Smooth muscle cell (in vitro differentiated cells): ENCODE measurements around the gene ADAM23. TPM values are rescaled to one million over a fixed set of nuclear protein-coding genes. Genes with fewer than 3 reads are reported as not detected.
"Not testable (repeated sequence)": the region's sequence is repeated elsewhere in the genome, so short reads cannot be mapped to it uniquely, and the experiment has no call there.

Source experiments
- DNase-seq: peaks from one replicate; lab custom pipeline; 2025; ENCODE audit not compliant: unreplicated experiment; lab: John Stamatoyannopoulos, UW
- H2AFZ ChIP-seq: fragments of 200-600 bp; sonication (generic); 2 replicates; pipeline ENCODE4 v1.6.0; 2016; ENCODE audit warnings: antibody characterized with exemption, low read depth, mild to moderate bottlenecking
- H3F3A ChIP-seq: fragments of 200-600 bp; sonication (generic); 2 replicates; pipeline ENCODE4 v1.6.0; 2017; ENCODE audit warnings: antibody characterized with exemption, low read depth
- H3K27ac ChIP-seq: fragments of 200-600 bp; sonication (generic); 2 replicates; pipeline ENCODE4 v1.5.1; 2016; ENCODE audit warnings: low read depth, mild to moderate bottlenecking
- H3K27me3 ChIP-seq: fragments of 200-600 bp; sonication (generic); 2 replicates; pipeline ENCODE4 v1.6.1; 2016; ENCODE audit warnings: low read depth, mild to moderate bottlenecking
- H3K36me3 ChIP-seq: fragments of 200-600 bp; sonication (generic); 2 replicates; pipeline ENCODE4 v1.5.1; 2016; ENCODE audit warnings: low read depth
- H3K4me1 ChIP-seq: fragments of 200-600 bp; sonication (generic); 2 replicates; pipeline ENCODE4 v1.5.1; 2016; ENCODE audit warnings: low read depth
- H3K4me2 ChIP-seq: fragments of 200-600 bp; sonication (generic); 2 replicates; pipeline ENCODE4 v1.6.0; 2016; ENCODE audit warnings: mild to moderate bottlenecking
- H3K4me3 ChIP-seq: fragments of 200-600 bp; sonication (generic); 2 replicates; pipeline ENCODE4 v1.5.1; 2016; ENCODE audit warnings: mild to moderate bottlenecking
- H3K79me2 ChIP-seq: fragments of 200-600 bp; sonication (generic); 2 replicates; pipeline ENCODE4 v1.6.0; 2016; ENCODE audit warnings: low read depth, mild to moderate bottlenecking
- H3K9ac ChIP-seq: fragments of 200-600 bp; sonication (generic); 2 replicates; pipeline ENCODE4 v1.6.0; 2016; ENCODE audit warnings: low read depth
- H3K9me3 ChIP-seq: fragments of 200-600 bp; sonication (generic); replicated peaks from 2 replicates; pipeline ENCODE4 v1.5.1; 2016; ENCODE audit warnings: low read depth
- H4K20me1 ChIP-seq: fragments of 200-600 bp; sonication (generic); 2 replicates; pipeline ENCODE4 v1.6.0; 2016; ENCODE audit warnings: low read depth
- WGBS: methylation state at CpG from one replicate; pipeline ENCODE4 v1.1.7; 2016; ENCODE audit warnings: low lambda C conversion rate; 5-methylcytosine and 5-hydroxymethylcytosine counted together
- polyA plus RNA-seq: library from polyadenylated mRNA; unstranded; fragments of >200 nt; fragmentation: Nextera tagmentation; extraction: Ambion mirVana; gene quantifications from 2 replicates; pipeline ENCODE4 v1.2.1, GENCODE V29; 2016
- total RNA-seq: library from RNA; depleted of rRNA; stranded (reverse); fragments of >200 nt; gene quantifications from 2 replicates; pipeline ENCODE4 v1.2.3, GENCODE V29; 2014
- TF ChIP-seq, protein P1 (sequence below): fragments of 200-600 bp; sonication (generic); IDR thresholded peaks from 2 replicates; pipeline ENCODE4 v1.5.1; 2017; ENCODE audit warnings: borderline replicate concordance, mild to moderate bottlenecking, antibody characterized with exemption; ENCODE audit not compliant: insufficient read depth, poor library complexity, severe bottlenecking

Gene ADAM23
- total RNA-seq (4.8 and 7.0 TPM in 2 replicates), polyA plus RNA-seq (11.9 and 18.2 TPM in 2 replicates)

- Histone ChIP-seq H3K27me3 (peaks cover 33% of the 10 kb centered on the region), H3K9me3 (no peaks in the 10 kb centered on the region), H3K9ac (no peak within 1 kb of the TSS), H3K27ac (no peak within 1 kb of the TSS), H3K4me1 (peaks cover 22% of the 10 kb centered on the region), H3K79me2 (no peaks in the 10 kb centered on the region), H4K20me1 (no peaks in the 10 kb centered on the region), H3F3A (no peaks in the 10 kb centered on the region), H3K4me3 (peak within 1 kb of the TSS; percentile 52), H3K4me2 (peak within 1 kb of the TSS; percentile 88), H2AFZ (peak within 1 kb of the TSS; percentile 77), H3K36me3 (no peaks in the 10 kb centered on the region)
- peak; percentile 57 for DNase-seq
- TF ChIP-seq, protein P1, sequence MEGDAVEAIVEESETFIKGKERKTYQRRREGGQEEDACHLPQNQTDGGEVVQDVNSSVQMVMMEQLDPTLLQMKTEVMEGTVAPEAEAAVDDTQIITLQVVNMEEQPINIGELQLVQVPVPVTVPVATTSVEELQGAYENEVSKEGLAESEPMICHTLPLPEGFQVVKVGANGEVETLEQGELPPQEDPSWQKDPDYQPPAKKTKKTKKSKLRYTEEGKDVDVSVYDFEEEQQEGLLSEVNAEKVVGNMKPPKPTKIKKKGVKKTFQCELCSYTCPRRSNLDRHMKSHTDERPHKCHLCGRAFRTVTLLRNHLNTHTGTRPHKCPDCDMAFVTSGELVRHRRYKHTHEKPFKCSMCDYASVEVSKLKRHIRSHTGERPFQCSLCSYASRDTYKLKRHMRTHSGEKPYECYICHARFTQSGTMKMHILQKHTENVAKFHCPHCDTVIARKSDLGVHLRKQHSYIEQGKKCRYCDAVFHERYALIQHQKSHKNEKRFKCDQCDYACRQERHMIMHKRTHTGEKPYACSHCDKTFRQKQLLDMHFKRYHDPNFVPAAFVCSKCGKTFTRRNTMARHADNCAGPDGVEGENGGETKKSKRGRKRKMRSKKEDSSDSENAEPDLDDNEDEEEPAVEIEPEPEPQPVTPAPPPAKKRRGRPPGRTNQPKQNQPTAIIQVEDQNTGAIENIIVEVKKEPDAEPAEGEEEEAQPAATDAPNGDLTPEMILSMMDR = no peak
- WGBS = 3% methylated on average over 51 of the region's 81 CpGs
These were observed at the start of gene ADAM23 for GRCh38 chr2:206442833-206443734. TSS of gene ADAM23 (plus strand) at chr2:206443532. CDS start at chr2:206443867, 335 bp downstream.

GRCh38 chr2:206396211-206396610 lies 47.1 kb upstream of the ADAM23 start:
- Histone ChIP-seq H3K79me2 (no peaks in the 10 kb centered on the region), H3K4me3 (no peak overlapping the region), H3F3A (no peaks in the 10 kb centered on the region), H3K9me3 (no peaks in the 10 kb centered on the region), H4K20me1 (no peaks in the 10 kb centered on the region), H3K9ac (no peak overlapping the region), H3K4me2 (no peak overlapping the region), H3K27ac (no peak overlapping the region), H3K4me1 (no peaks in the 10 kb centered on the region), H2AFZ (no peak overlapping the region), H3K27me3 (no peaks in the 10 kb centered on the region), H3K36me3 (no peaks in the 10 kb centered on the region)
- WGBS = 78% methylated on average over 7 of the region's 7 CpGs
- no peak for DNase-seq
- TF ChIP-seq, protein P1 = no peak

DNA sequence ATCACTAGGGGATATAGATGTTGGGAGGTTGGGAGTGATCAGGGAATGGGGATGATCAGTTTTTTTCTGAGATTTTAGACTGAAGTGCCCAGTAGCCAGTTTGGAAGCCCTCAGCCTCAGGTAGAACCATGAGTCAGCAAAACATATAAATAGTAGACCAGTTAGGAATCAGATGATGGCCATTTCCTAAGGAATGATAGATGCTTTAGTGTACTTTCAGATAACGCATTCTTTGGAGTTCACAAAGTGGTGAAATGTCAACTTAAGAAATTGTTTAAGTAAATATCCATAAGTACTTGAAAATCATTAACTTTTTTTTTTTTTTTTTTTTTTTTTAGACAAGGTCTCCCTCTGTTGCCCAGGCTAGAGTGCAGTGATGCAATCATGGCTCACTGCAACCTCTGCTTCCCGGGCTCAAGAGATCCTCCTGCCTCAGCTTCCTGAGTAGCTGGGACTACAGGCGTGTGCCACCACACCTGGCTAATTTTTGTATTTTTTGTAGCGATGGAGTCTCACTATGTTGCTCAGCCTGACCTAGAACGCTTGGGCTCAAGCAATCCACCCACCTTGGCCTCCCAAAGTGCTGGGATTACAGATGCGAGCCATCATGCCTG lies 40.3 kb upstream of the ADAM23 start:
- not testable (repeated sequence) for H3K27ac ChIP-seq, DNase-seq, H3K4me1 ChIP-seq, H3K4me2 ChIP-seq, H3K79me2 ChIP-seq, H4K20me1 ChIP-seq, H3K9me3 ChIP-seq, H3K27me3 ChIP-seq, H3F3A ChIP-seq, H3K4me3 ChIP-seq, H2AFZ ChIP-seq, H3K9ac ChIP-seq, H3K36me3 ChIP-seq
- 94% methylated on average over 6 of the region's 6 CpGs for WGBS

- 89% methylated on average over 11 of the region's 11 CpGs for WGBS
- no peak overlapping the region for H2AFZ ChIP-seq
- no peak for DNase-seq
- TF ChIP-seq, protein P1 = no peak
- H3K79me2 ChIP-seq = no peaks in the 10 kb centered on the region
- H3K27me3 ChIP-seq = no peaks in the 10 kb centered on the region
- H3K36me3 ChIP-seq = no peaks in the 10 kb centered on the region
- H3K4me1 ChIP-seq = no peaks in the 10 kb centered on the region
- H3K9ac ChIP-seq = no peak overlapping the region
- no peaks in the 10 kb centered on the region for H3K9me3 ChIP-seq
- no peak overlapping the region for H3K27ac ChIP-seq
- H3K4me2 ChIP-seq = no peak overlapping the region
- no peaks in the 10 kb centered on the region for H4K20me1 ChIP-seq
- no peak overlapping the region for H3K4me3 ChIP-seq
- H3F3A ChIP-seq = no peaks in the 10 kb centered on the region
These were observed 34.7 kb upstream of the ADAM23 start for GRCh38 chr2:206408323-206409320.
